K562 (cell line): ENCODE measurements around the gene CDC25B. TPM values are rescaled to one million over a fixed set of nuclear protein-coding genes. Genes with fewer than 3 reads are reported as not detected.

Experiments
- ARID3B ChIP-seq: fragments of 250-450 bp; sonication (Bioruptor Pico); IDR thresholded peaks from 2 replicates; pipeline ENCODE4 v1.4.0; 2020; ENCODE audit warnings: borderline replicate concordance
- ELF1 ChIP-seq: fragments of 200-800 bp; sonication (Bioruptor generic); IDR thresholded peaks from 2 replicates; pipeline ENCODE4 v1.6.1; 2016; ENCODE audit warnings: missing genetic modification characterization, missing compliant biosample characterization
- FOXA3 ChIP-seq, 2 experiments: fragments of 450-650 bp in 1 of 2; sonication (generic) in 1 of 2; formaldehyde crosslinking; IDR thresholded peaks in 1 of 2; conservative IDR thresholded peaks in 1 of 2; 2 replicates each; pipeline versions ENCODE4 v1.4.0 to v1.8.0; 2020 to 2022; ENCODE audit warnings: mild to moderate bottlenecking in 2 of 2, missing genetic modification reagents in 1 of 2
- FOXO4 ChIP-seq: fragments of 450-650 bp; formaldehyde crosslinking; IDR thresholded peaks from 2 replicates; pipeline ENCODE4 v1.4.0; 2020; ENCODE audit warnings: mild to moderate bottlenecking, moderate library complexity
- FUS ChIP-seq: fragments of 200-400 bp; formaldehyde crosslinking; optimal IDR thresholded peaks from 2 replicates; pipeline ENCODE3; 2017; ENCODE audit warnings: low read depth, low read length
- HDAC2 ChIP-seq: fragments of 450-650 bp; IDR thresholded peaks from 2 replicates; pipeline ENCODE4 v1.6.1; 2016; ENCODE audit warnings: mild to moderate bottlenecking
- IFI16 ChIP-seq: fragments of 250-450 bp; sonication (Bioruptor Pico); IDR thresholded peaks from 2 replicates; pipeline ENCODE4 v2.1.2; 2022; ENCODE audit warnings: mild to moderate bottlenecking, inconsistent platforms
- KAT7 ChIP-seq: sonication (generic); formaldehyde crosslinking; IDR thresholded peaks from 2 replicates; pipeline ENCODE4 v1.8.0; 2022; ENCODE audit warnings: missing genetic modification reagents, mild to moderate bottlenecking, borderline replicate concordance
- MAFK ChIP-seq: IDR thresholded peaks from 2 replicates; pipeline ENCODE4 v1.6.1; 2011; ENCODE audit warnings: low read length, improper control_type of control experiment
- MXI1 ChIP-seq: IDR thresholded peaks from 2 replicates; pipeline ENCODE4 v1.6.1; 2011; ENCODE audit warnings: low read depth, mild to moderate bottlenecking, improper control_type of control experiment, low read length
- NR2C2 ChIP-seq, 2 experiments: fragments of 200-800 bp in 1 of 2; sonication (Bioruptor generic) in 1 of 2; sonication (generic) in 1 of 2; formaldehyde crosslinking in 1 of 2; IDR thresholded peaks; 2 replicates each; pipeline versions ENCODE4 v1.6.1 to v1.8.0; 2016 to 2022; ENCODE audit warnings: mild to moderate bottlenecking in 1 of 2, missing compliant biosample characterization in 1 of 2, missing genetic modification characterization in 1 of 2, missing genetic modification reagents in 1 of 2
- PRMT5 ChIP-seq: sonication (generic); formaldehyde crosslinking; IDR thresholded peaks from 2 replicates; pipeline ENCODE4 v1.5.0; 2020; ENCODE audit warnings: missing genetic modification reagents
- PTBP1 ChIP-seq: fragments of 200-400 bp; formaldehyde crosslinking; IDR thresholded peaks from 2 replicates; pipeline ENCODE4 v1.6.1; 2017; ENCODE audit warnings: low read depth, low read length
- ZNF609 ChIP-seq: sonication (generic); formaldehyde crosslinking; IDR thresholded peaks from 2 replicates; pipeline ENCODE4 v1.8.1; 2023; ENCODE audit warnings: missing genetic modification reagents, mild to moderate bottlenecking, borderline replicate concordance
- polyA plus RNA-seq, 8 experiments: library from polyadenylated mRNA; depleted of rRNA in 4 of 8; stranded (reverse) in 5 of 8; unstranded in 3 of 8; fragments of >200 nt; fragmentation: Nextera tagmentation in 2 of 8; fragmentation: Illumina TruSeq in 1 of 8; extraction: Ambion mirVana in 2 of 8; extraction: Trizol in 1 of 8; gene quantifications; 2 replicates each; pipeline versions ENCODE4 v1.2.1 to v1.2.3, GENCODE V29; 2011 to 2014; ENCODE audit warnings: inconsistent platforms in 1 of 8, missing spikeins in 1 of 8
- total RNA-seq, 7 experiments: library from RNA; depleted of rRNA in 6 of 7; stranded (reverse); fragments of >200 nt in 6 of 7; fragmentation: Illumina TruSeq in 2 of 7; extraction: Trizol in 2 of 7; gene quantifications; 2 replicates each; pipeline versions ENCODE4 v1.2.1 to v1.2.3, GENCODE V29; 2011 to 2021; ENCODE audit warnings: low replicate concordance in 1 of 7

Gene CDC25B
- total and polyA plus RNA-seq, 9 of the 15 experiments (the other 6 are each of a cell fraction or from before 2014, with no cell fraction given) = 2.3 to 35.7 (median 9.5) TPM

- TF ChIP-seq ZNF609 (no peak), FOXO4 (no peak), FUS (no peak), KAT7 (CRISPR knock-in tag) (0 out of 2 replicates have a peak, but pooled peaks have one; percentile 47), PTBP1 (no peak), FOXA3 (CRISPR knock-in tag; conservative IDR thresholded peaks at IDR 0.05 in 1 of 2, IDR thresholded peaks at IDR 0.05 in 1 of 2) (no peak), HDAC2 (peak; percentile 78; the same call in 1 of the 2 replicates), ARID3B (no peak), MXI1 (peak; percentile 72; the same call in 1 of the 2 replicates), MAFK (no peak), NR2C2 (CRISPR knock-in tag; IDR thresholded peaks at IDR 0.05) (0 out of 2 replicates have a peak, but pooled peaks have one; percentile 30), NR2C2 (tag; IDR thresholded peaks at IDR 0.05) (no peak; the same call in 1 of the 2 replicates), IFI16 (CRISPR knock-in tag) (no peak), ELF1 (tag) (no peak), PRMT5 (no peak)
Observed at GRCh38 chr20:3768342-3769130, 27.6 kb upstream of the CDC25B start (continued).
